ENCODE measurements around the gene MYBPC1. TPM values are rescaled to one million over a fixed set of nuclear protein-coding genes. Genes with fewer than 3 reads are reported as not detected.
A peak's percentile ranks its signal among the peaks of the same experiment; 100 is the strongest.

The MYBPC1 gene
- total and polyA plus RNA-seq, 2 of the 13 experiments (the other 11 are each of a cell fraction or from before 2014, with no cell fraction given): 0.31 to 0.53 TPM

GRCh38 chr12:101619026-101619786 lies 24.4 kb downstream of the MYBPC1 start (continued):
- TF ChIP-seq ATF7 (IDR thresholded peaks at IDR 0.05) (no peak), ATF7 (CRISPR knock-in tag; IDR thresholded peaks at IDR 0.05) (no peak)

- WGBS (ENCODE audit: low lambda C conversion rate): 50% methylated on average over 6 of the region's 6 CpGs
- Histone ChIP-seq H3K4me1 (ENCODE audit: insufficient read depth, low read length) (peaks cover 62% of the 10 kb centered on the region), H3K79me2 (ENCODE audit: insufficient read depth, low read length) (no peaks in the 10 kb centered on the region), H3K4me2 (ENCODE audit: low read depth, low read length) (0 out of 2 replicates have a peak overlapping the region, but pooled peaks have one; percentile 7), H2AFZ (ENCODE audit: low read length) (no peak overlapping the region), H3K9me3 (ENCODE audit: low read length) (no peaks in the 10 kb centered on the region), H3K9ac (ENCODE audit: insufficient read depth, low read depth, low read length) (no peak overlapping the region), H4K20me1 (ENCODE audit: insufficient read depth, low read length) (no peaks in the 10 kb centered on the region), H3K4me3 (replicated peaks in 1 of 3; ENCODE audit: insufficient read depth in 1 of 3, low read depth in 2 of 3, low read length in 3 of 3) (no peak overlapping the region), H3K27ac (ENCODE audit: extremely low read length, insufficient read depth, low read length) (peak overlapping the region; percentile 16), H3K36me3 (replicated peaks in 1 of 2; ENCODE audit: control insufficient read depth in 1 of 2, insufficient read depth in 2 of 2, low read length in 2 of 2) (no peaks in the 10 kb centered on the region), H3K27me3 (ENCODE audit: control insufficient read depth in 1 of 2, insufficient read depth in 2 of 2, low read length in 2 of 2) (no peaks in the 10 kb centered on the region)
- BruUV-seq (replicated peaks): no TSS peak
- no peak for DNase-seq (ENCODE audit: low spot score)
- no peak for ATAC-seq
- FAIRE-seq: no peak
- in situ Hi-C loops (cut with HindIII; ENCODE audit: extremely low pct_ligation_motif_present, low pct_unique_long_range_greater_than_20kb) (no loop called here), intact Hi-C loops (cut with micrococcal nuclease; ENCODE audit: unreplicated experiment) (loop anchor here (5.0 kb wide), 3 partner anchors 32 to 92 kb away; partner anchors contain the start of gene CHPT1)
- ChIA-PET CTCF (ENCODE audit: low intra/inter-chr PET ratio, low total read pairs) (no interaction called here), POLR2A (interaction anchor here (2.0 to 2.8 kb wide), 2 partner anchors 12 to 20 kb away, joined by 12 to 30 read pairs; no protein-coding TSS in a partner anchor)
- TF ChIP-seq ZFY (CRISPR knock-in tag; IDR thresholded peaks at IDR 0.05): no peak
- TF ChIP-seq POGZ (CRISPR knock-in tag; IDR thresholded peaks at IDR 0.05): 0 out of 2 replicates have a peak, but pooled peaks have one; percentile 24
- TF ChIP-seq LCORL (IDR thresholded peaks at IDR 0.05): peak; percentile 25; the same call in 1 of the 2 replicates
- no peak for TF ChIP-seq LCORL (CRISPR knock-in tag; IDR thresholded peaks at IDR 0.05)
Measured at GRCh38 chr12:101619858-101620761, 25.3 kb downstream of the MYBPC1 start.
